IgD-negative memory B cell (primary cell): ENCODE data around the gene METTL18. TPM values are rescaled to one million over a fixed set of nuclear protein-coding genes. Genes with fewer than 3 reads are reported as not detected.
A peak's percentile ranks its signal among the peaks of the same experiment; 100 is the strongest.

ENCODE experiments used
- H3K27ac Mint-ChIP-seq, 3 donors: one replicate each; pipeline ENCODE4 v1.8.0; 2020 to 2022; ENCODE audit warnings: mild to moderate bottlenecking in 3 of 3, mixed read lengths in 3 of 3, moderate library complexity in 1 of 3
- H3K27me3 Mint-ChIP-seq: one replicate; pipeline ENCODE4 v1.8.0; 2021; ENCODE audit warnings: mixed read lengths
- H3K36me3 Mint-ChIP-seq: one replicate; pipeline ENCODE4 v1.8.0; 2020; ENCODE audit warnings: mild to moderate bottlenecking, mixed read lengths
- H3K4me1 Mint-ChIP-seq, 3 donors: one replicate each; pipeline ENCODE4 v1.8.0; 2020 to 2022; ENCODE audit warnings: mixed read lengths in 3 of 3, mild to moderate bottlenecking in 1 of 3
- H3K4me3 Mint-ChIP-seq, 4 donors: one replicate each; pipeline ENCODE4 v1.8.0; 2020 to 2022; ENCODE audit warnings: mild to moderate bottlenecking in 4 of 4, mixed read lengths in 4 of 4, moderate library complexity in 3 of 4
- H3K9me3 Mint-ChIP-seq, 3 donors: one replicate each; pipeline ENCODE4 v1.8.0; 2020 to 2021; ENCODE audit warnings: mixed read lengths in 3 of 3, mild to moderate bottlenecking in 1 of 3
- polyA plus RNA-seq: library from polyadenylated mRNA; unstranded; fragments of 300-500 nt; fragmentation: Illumina TruSeq; gene quantifications from one replicate; pipeline ENCODE4 v1.2.3, GENCODE V29; 2021

METTL18 gene
- polyA plus RNA-seq, 1 donor from 2014 or later, result 29.2 TPM

DNA sequence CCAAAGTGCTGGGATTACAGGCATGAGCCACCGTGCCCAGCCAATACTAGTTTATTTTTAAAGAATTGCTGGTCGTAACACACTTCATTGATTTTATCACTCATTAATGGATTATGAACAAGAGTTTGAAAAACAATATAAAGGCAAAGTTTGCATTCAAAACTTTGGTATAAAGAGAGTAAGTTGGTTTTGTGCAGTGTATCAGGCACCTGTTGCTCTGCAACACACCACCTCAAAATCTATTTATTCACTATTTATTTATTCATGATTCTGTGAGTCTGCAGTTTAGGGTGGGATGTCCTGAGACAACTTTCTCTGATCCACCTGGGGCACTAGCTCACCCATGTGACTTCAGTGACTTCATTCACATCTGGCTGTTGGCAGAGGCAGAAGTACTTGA, 10.2 kb upstream of the METTL18 start:
- Mint-ChIP-seq H3K36me3 (peaks cover 2% of the 10 kb centered on the region), H3K4me3 (no peak overlapping the region), H3K27me3 (no peaks in the 10 kb centered on the region), H3K9me3 (no peaks in the 10 kb centered on the region), H3K27ac (no peak overlapping the region), H3K4me1 (no peaks in the 10 kb centered on the region)

DNA sequence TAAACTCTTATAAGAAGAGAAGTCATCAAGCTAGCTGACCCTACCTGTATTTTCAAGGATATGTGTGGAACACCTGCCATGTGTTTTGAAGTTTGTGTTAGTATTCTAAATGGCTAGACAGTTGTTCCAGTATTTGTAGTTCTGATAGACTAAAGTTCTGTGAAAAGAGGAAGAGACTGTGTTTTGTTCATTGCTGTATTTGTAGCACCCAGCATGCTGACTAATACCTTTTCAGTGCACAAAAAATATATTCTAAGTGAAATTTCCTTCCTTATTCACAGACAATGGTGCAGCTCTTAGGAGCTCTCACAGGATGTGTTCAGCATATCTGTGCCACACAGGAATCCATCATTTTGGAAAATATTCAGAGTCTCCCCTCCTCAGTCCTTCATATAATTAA, 8.2 kb upstream of the METTL18 start:
- no peak overlapping the region for H3K4me3 Mint-ChIP-seq
- no peaks in the 10 kb centered on the region for H3K27me3 Mint-ChIP-seq
- no peak overlapping the region for H3K27ac Mint-ChIP-seq
- peaks cover 0 to under 1% (median 0%) of the 10 kb centered on the region in 3 donors for H3K4me1 Mint-ChIP-seq
- H3K36me3 Mint-ChIP-seq, result peaks cover 2% of the 10 kb centered on the region
- no peaks in the 10 kb centered on the region for H3K9me3 Mint-ChIP-seq

DNA sequence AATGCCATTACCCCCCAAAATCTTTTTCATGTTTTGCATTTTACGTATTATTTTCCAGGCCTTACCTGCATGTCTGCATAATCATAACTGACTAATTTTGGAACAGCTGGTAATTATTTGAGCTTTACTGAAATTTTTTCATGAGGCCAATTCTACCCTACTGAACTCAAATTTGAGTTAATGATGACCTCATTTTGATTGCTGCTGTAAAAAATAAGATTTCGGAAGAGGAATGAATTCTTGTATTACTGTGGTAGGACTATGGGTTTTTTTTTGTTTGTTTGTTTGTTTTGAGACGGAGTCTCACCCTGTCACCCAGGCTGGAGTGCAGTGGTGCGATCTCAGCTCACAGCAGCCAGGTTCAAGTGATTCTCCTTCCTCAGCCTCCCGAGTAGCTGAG, 2.6 kb upstream of the METTL18 start:
- H3K9me3 Mint-ChIP-seq, result no peaks in the 10 kb centered on the region
- no peaks in the 10 kb centered on the region for H3K27me3 Mint-ChIP-seq
- peak overlapping the region in 1 of 4 donors; percentile 100 for H3K4me3 Mint-ChIP-seq
- H3K36me3 Mint-ChIP-seq, result no peaks in the 10 kb centered on the region
- H3K4me1 Mint-ChIP-seq, result peaks cover 10 to 31% (median 30%) of the 10 kb centered on the region in 3 donors
- H3K27ac Mint-ChIP-seq, result no peak overlapping the region

- Mint-ChIP-seq H3K4me3 (peak overlapping the region; percentile 99 to 100 (median 100)), H3K27ac (peak overlapping the region in 1 of 3 donors; percentile 60), H3K9me3 (no peaks in the 10 kb centered on the region), H3K36me3 (peaks cover 2% of the 10 kb centered on the region), H3K4me1 (peaks cover 15 to 40% (median 37%) of the 10 kb centered on the region in 3 donors), H3K27me3 (no peaks in the 10 kb centered on the region)
Measured at GRCh38 chr1:169796274-169796810, 1.6 kb upstream of the METTL18 start.

DNA sequence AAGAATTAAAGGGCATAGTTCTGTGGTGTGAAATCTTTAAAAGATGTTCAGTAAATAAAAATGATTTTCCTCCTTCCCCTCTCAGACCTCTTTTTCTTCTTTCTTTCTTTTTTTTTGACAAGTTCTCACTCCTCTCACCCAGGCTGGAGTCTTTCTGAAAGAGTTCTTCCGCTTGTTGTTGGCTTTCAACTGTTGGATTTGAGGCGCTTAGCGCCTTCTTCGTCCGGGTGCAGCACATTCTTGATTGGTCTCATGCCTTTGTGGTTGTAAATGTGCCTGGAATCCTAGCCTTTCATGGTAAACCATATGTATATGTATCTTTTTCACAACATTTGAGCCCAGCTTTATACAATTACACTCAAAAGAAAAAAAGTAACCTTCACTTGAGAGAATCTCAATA, 980 bp upstream of the METTL18 start:
- peak overlapping the region in 2 of 3 donors; percentile 60 to 91 for H3K27ac Mint-ChIP-seq
- no peaks in the 10 kb centered on the region for H3K9me3 Mint-ChIP-seq
- H3K4me3 Mint-ChIP-seq, result peak overlapping the region; percentile 99 to 100 (median 100)
- H3K36me3 Mint-ChIP-seq, result peaks cover 2% of the 10 kb centered on the region
- no peaks in the 10 kb centered on the region for H3K27me3 Mint-ChIP-seq
- H3K4me1 Mint-ChIP-seq, result peaks cover 15 to 40% (median 37%) of the 10 kb centered on the region in 3 donors

DNA sequence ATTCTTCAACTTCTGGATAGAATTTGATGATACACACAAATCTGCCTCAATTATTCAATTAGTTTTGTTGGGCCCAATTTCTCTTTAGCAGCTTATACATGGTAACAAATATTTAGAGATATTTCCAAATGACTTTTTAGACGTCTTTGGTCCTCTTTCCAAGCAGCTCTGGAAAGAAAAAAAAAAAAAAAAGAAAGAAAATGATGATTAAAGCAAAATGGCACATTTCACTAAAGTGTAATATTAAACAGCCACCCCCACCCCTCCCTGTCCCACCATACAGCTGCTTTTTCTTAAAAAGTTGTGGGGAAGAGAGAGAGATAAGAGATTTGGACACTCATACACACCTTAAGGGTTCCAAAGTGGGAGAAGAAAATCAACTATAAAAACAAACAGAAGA, 977 bp downstream of the METTL18 start:
- no peaks in the 10 kb centered on the region for H3K9me3 Mint-ChIP-seq
- peaks cover 2% of the 10 kb centered on the region for H3K36me3 Mint-ChIP-seq
- no peaks in the 10 kb centered on the region for H3K27me3 Mint-ChIP-seq
- peak overlapping the region; percentile 91 to 99 (median 98) for H3K27ac Mint-ChIP-seq
- H3K4me3 Mint-ChIP-seq, result peak overlapping the region; percentile 99 to 100 (median 100)
- peaks cover 15 to 40% (median 37%) of the 10 kb centered on the region in 3 donors for H3K4me1 Mint-ChIP-seq

DNA sequence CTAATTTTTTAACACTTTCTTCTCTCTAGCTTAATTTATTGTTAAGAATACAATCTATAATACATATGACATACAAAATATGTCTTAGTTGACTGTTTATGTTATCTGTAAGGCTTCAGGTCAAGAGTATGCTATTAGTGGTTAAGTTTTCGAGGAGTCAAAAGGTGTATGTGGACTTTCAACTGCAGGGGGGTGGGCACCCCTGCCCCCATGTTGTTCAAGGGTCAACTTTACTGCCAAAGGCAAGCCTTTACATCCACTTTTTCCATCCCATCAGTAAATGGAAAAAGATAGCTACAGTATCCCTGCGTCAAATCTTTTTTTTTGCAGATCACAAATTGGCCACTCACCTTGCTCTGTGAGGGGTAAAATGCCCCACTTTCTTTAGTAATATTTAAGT, 6.3 kb downstream of the METTL18 start:
- H3K4me3 Mint-ChIP-seq, result no peak overlapping the region
- no peak overlapping the region for H3K27ac Mint-ChIP-seq
- H3K9me3 Mint-ChIP-seq, result peaks cover 0 to 2% (median 0%) of the 10 kb centered on the region in 3 donors
- H3K36me3 Mint-ChIP-seq, result peaks cover 2% of the 10 kb centered on the region
- peaks cover 6 to 18% (median 12%) of the 10 kb centered on the region in 3 donors for H3K4me1 Mint-ChIP-seq
- peaks cover 18% of the 10 kb centered on the region for H3K27me3 Mint-ChIP-seq

DNA sequence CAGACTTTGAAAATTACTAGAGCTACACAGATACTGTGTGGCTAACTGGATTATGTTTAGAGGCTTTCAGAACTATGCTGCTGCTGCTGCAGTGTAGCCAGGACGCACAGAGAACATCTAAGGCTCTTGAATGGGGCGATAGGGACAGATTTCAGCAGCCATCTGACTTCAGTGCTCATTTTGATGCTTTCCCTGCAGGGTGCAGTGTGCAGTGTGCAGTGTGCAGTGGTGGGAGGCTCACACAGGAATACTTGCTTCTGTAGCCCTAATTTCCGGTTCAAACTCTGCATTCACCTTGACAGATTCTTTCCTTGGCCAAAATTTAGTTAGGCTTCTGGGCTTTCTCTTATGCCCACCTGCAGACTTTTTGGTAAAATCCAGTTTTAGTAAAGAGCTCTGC, 7.7 kb downstream of the METTL18 start:
- Mint-ChIP-seq H3K27ac (no peak overlapping the region), H3K4me1 (peaks cover 3 to 6% (median 5%) of the 10 kb centered on the region in 3 donors), H3K4me3 (no peak overlapping the region), H3K27me3 (peaks cover 22% of the 10 kb centered on the region), H3K36me3 (peaks cover under 1% of the 10 kb centered on the region), H3K9me3 (peaks cover 0 to 2% (median 0%) of the 10 kb centered on the region in 3 donors)

DNA sequence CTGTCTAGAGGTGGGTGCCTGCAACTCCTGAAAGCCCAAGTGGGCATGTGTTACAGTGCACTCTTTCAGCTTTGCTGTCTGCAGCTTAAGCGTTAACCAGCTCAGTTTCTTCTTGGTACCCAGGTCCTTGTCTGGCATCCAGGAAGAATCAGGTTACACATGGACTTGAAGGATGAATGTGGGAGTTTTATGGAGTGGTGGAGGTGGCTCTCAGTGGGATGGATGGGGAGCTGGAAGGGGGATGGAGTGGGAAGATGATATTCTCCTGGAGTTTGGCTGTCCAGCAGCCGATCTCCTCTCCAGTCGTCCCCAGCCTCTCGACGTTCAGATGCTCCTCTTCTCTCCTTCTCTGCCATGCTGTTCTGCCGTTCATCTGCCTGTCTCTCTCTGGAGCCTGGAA, 9.4 kb downstream of the METTL18 start:
- no peaks in the 10 kb centered on the region for H3K36me3 Mint-ChIP-seq
- H3K4me1 Mint-ChIP-seq, result no peaks in the 10 kb centered on the region
- H3K9me3 Mint-ChIP-seq, result peaks cover 0 to 2% (median 0%) of the 10 kb centered on the region in 3 donors
- H3K27ac Mint-ChIP-seq, result no peak overlapping the region
- H3K4me3 Mint-ChIP-seq, result no peak overlapping the region
- peaks cover 26% of the 10 kb centered on the region for H3K27me3 Mint-ChIP-seq

DNA sequence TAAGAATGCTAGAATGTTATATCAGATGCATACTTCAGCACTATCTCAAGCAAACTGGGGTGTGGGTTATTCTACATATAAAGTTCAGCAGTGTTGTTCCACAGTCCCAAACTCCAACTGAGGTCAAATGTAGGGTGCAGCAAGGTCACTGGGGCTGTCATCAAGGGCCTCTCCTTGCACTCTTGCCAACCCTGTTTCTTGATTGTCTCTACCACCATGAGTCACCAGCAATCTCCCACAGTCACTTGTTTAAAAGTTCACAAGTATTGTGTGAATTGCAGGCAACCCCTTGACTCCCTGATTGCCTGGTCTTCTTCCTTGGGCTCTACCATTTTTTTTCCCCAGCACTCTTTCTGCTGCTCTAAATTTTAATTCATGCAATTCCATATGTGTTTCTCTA, 10.6 kb downstream of the METTL18 start:
- no peaks in the 10 kb centered on the region for H3K36me3 Mint-ChIP-seq
- H3K27me3 Mint-ChIP-seq, result peaks cover 26% of the 10 kb centered on the region
- H3K4me1 Mint-ChIP-seq, result no peaks in the 10 kb centered on the region
- H3K4me3 Mint-ChIP-seq, result no peak overlapping the region
- no peak overlapping the region for H3K27ac Mint-ChIP-seq
- peaks cover 0 to 3% (median 0%) of the 10 kb centered on the region in 3 donors for H3K9me3 Mint-ChIP-seq

DNA sequence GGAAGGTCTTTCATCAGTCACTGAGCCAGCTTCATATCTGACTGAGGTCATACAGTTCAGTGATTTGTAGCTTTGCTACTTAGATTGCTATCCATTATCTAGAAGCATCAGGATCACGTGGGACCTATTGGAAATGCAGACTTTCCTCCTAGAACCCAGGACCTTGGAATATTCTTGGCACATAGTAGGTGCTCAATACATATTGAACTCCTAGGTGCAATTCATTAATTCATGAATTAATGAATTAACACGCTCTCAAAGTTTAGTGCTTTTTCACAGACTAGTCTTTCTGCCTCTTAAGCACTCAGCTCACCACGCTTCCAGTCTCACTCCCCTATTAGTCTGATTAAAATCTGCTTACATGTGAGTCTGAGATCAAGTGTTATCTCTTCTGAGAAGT, 12.1 kb downstream of the METTL18 start:
- Mint-ChIP-seq H3K9me3 (peaks cover 0 to 4% (median 0%) of the 10 kb centered on the region in 3 donors), H3K27ac (no peak overlapping the region), H3K36me3 (no peaks in the 10 kb centered on the region), H3K27me3 (peaks cover 24% of the 10 kb centered on the region), H3K4me1 (no peaks in the 10 kb centered on the region), H3K4me3 (no peak overlapping the region)

- no peaks in the 10 kb centered on the region for H3K4me1 Mint-ChIP-seq
- peaks cover 17% of the 10 kb centered on the region for H3K27me3 Mint-ChIP-seq
- H3K9me3 Mint-ChIP-seq, result peaks cover 0 to 4% (median 0%) of the 10 kb centered on the region in 3 donors
- H3K36me3 Mint-ChIP-seq, result peaks cover 5% of the 10 kb centered on the region
- H3K4me3 Mint-ChIP-seq, result no peak overlapping the region
- H3K27ac Mint-ChIP-seq, result no peak overlapping the region
Measured at GRCh38 chr1:169779970-169780369, 14.7 kb downstream of the METTL18 start.

GRCh38 chr1:169779150-169779549, 15.6 kb downstream of the METTL18 start:
- H3K4me3 Mint-ChIP-seq, result no peak overlapping the region
- H3K27me3 Mint-ChIP-seq, result peaks cover 8% of the 10 kb centered on the region
- peak overlapping the region in 1 of 3 donors; percentile 67 for H3K27ac Mint-ChIP-seq
- no peaks in the 10 kb centered on the region for H3K4me1 Mint-ChIP-seq
- H3K36me3 Mint-ChIP-seq, result peaks cover 5% of the 10 kb centered on the region
- H3K9me3 Mint-ChIP-seq, result peaks cover 0 to 2% (median 0%) of the 10 kb centered on the region in 3 donors

- Mint-ChIP-seq H3K36me3 (peaks cover 5% of the 10 kb centered on the region), H3K4me1 (peaks cover 0 to 1% (median 0%) of the 10 kb centered on the region in 3 donors), H3K27ac (no peak overlapping the region), H3K9me3 (peaks cover 0 to 2% (median 0%) of the 10 kb centered on the region in 3 donors), H3K4me3 (no peak overlapping the region), H3K27me3 (peaks cover 3% of the 10 kb centered on the region)
Measured at GRCh38 chr1:169776440-169776839, 18.3 kb downstream of the METTL18 start.

GRCh38 chr1:169768161-169768560, 26.5 kb downstream of the METTL18 start:
- Mint-ChIP-seq H3K9me3 (no peaks in the 10 kb centered on the region), H3K4me3 (no peak overlapping the region), H3K4me1 (no peaks in the 10 kb centered on the region), H3K27me3 (peaks cover 6% of the 10 kb centered on the region), H3K36me3 (peaks cover 2% of the 10 kb centered on the region), H3K27ac (peak overlapping the region in 1 of 3 donors; percentile 32)
